Measurements from ENCODE around the gene TXNDC5. TPM values are rescaled to one million over a fixed set of nuclear protein-coding genes. Genes with fewer than 3 reads are reported as not detected.

TXNDC5 gene
- total RNA-seq, 1 experiment from 2014 or later = 162 TPM

- ChIA-PET CTCF (no interaction called here), POLR2A (no interaction called here), RAD21 (ENCODE audit: low non-redundant PET in 1 of 2, low total read pairs in 2 of 2, uncharacterized antibody in 2 of 2, unreplicated experiment in 2 of 2) (no interaction called here)
- Histone ChIP-seq H3K4me3 (replicated peaks in 1 of 2; ENCODE audit: low read depth in 1 of 2, low read length in 2 of 2) (no peak overlapping the region), H3K27ac (ENCODE audit: low read depth, low read length) (no peak overlapping the region), H3K79me2 (ENCODE audit: insufficient read depth, low read length) (peaks cover 85% of the 10 kb centered on the region), H3K4me1 (ENCODE audit: control insufficient read depth in 1 of 2, insufficient read depth in 2 of 2, low read length in 2 of 2) (no peaks in the 10 kb centered on the region), H2AFZ (ENCODE audit: low read depth, low read length, poor library complexity, severe bottlenecking) (no peak overlapping the region), H3K27me3 (ENCODE audit: insufficient read depth, low read length) (no peaks in the 10 kb centered on the region), H3K9ac (ENCODE audit: low read length) (no peak overlapping the region), H4K20me1 (ENCODE audit: insufficient read depth) (no peaks in the 10 kb centered on the region), H3K4me2 (ENCODE audit: low read length) (no peak overlapping the region), H3K9me2 (ENCODE audit: insufficient read depth) (no peaks in the 10 kb centered on the region), H3K9me3 (ENCODE audit: control insufficient read depth in 1 of 2, insufficient read depth in 1 of 2, low read depth in 1 of 2, low read length in 2 of 2) (no peaks in the 10 kb centered on the region), H3K36me3 (ENCODE audit: control insufficient read depth in 1 of 2, insufficient read depth in 2 of 2, low read length in 2 of 2) (peaks cover 53 to 68% of the 10 kb centered on the region in 2 experiments; a peak in 3 of 4 replicates)
- BruUV-seq (replicated peaks) = no TSS peak
- DNase-seq (ENCODE audit: low read depth, low spot score) = no peak
- TF ChIP-seq POLR2AphosphoS5 (IDR thresholded peaks at IDR 0.05; ENCODE audit: low read depth, low read length) = no peak
- TF ChIP-seq ATF3 (IDR thresholded peaks at IDR 0.05) = no peak
- TF ChIP-seq REST (IDR thresholded peaks at IDR 0.05; ENCODE audit: low read depth) = no peak
- no peak for TF ChIP-seq TCF7L2 (IDR thresholded peaks at IDR 0.05; ENCODE audit: borderline replicate concordance, extremely low read depth, insufficient read depth, insufficient read length)
- TF ChIP-seq POLR2A (IDR thresholded peaks at IDR 0.05; ENCODE audit: borderline replicate concordance, extremely low read depth, insufficient read depth, insufficient read length) = no peak
- no peak for TF ChIP-seq ELF1 (IDR thresholded peaks at IDR 0.05; ENCODE audit: borderline replicate concordance, low read depth)
- TF ChIP-seq SIN3A (IDR thresholded peaks at IDR 0.05; ENCODE audit: low read depth) = no peak
- no peak for TF ChIP-seq CBX3 (IDR thresholded peaks at IDR 0.05; ENCODE audit: low read depth)
- no peak for TF ChIP-seq JUND (IDR thresholded peaks at IDR 0.05)
- TF ChIP-seq FOSL1 (IDR thresholded peaks at IDR 0.05; ENCODE audit: low read depth) = no peak
- no peak for TF ChIP-seq ZFX (IDR thresholded peaks at IDR 0.05)
- TF ChIP-seq ZNF274 (IDR thresholded peaks at IDR 0.05; ENCODE audit: low read depth, low read length) = no peak
- no peak for ATAC-seq
- intact Hi-C loops (cut with micrococcal nuclease) = no loop called here
Measured at GRCh38 chr6:7901056-7901455, 9.5 kb downstream of the TXNDC5 start.
